ENCODE measurements around the gene ANLN.
"Not testable (repeated sequence)": the region's sequence is repeated elsewhere in the genome, so short reads cannot be mapped to it uniquely, and the experiment has no call there.

The ANLN gene

GRCh38 chr7:36456138-36456537, 66.5 kb downstream of the ANLN start:
- DNase-seq (ENCODE audit: low spot score), result no peak
- TF ChIP-seq, protein P1, sequence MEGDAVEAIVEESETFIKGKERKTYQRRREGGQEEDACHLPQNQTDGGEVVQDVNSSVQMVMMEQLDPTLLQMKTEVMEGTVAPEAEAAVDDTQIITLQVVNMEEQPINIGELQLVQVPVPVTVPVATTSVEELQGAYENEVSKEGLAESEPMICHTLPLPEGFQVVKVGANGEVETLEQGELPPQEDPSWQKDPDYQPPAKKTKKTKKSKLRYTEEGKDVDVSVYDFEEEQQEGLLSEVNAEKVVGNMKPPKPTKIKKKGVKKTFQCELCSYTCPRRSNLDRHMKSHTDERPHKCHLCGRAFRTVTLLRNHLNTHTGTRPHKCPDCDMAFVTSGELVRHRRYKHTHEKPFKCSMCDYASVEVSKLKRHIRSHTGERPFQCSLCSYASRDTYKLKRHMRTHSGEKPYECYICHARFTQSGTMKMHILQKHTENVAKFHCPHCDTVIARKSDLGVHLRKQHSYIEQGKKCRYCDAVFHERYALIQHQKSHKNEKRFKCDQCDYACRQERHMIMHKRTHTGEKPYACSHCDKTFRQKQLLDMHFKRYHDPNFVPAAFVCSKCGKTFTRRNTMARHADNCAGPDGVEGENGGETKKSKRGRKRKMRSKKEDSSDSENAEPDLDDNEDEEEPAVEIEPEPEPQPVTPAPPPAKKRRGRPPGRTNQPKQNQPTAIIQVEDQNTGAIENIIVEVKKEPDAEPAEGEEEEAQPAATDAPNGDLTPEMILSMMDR (IDR thresholded peaks at IDR 0.05; ENCODE audit: extremely low read depth, missing control alignments), result no peak

- DNase-seq (ENCODE audit: low spot score), result no peak
- TF ChIP-seq, protein P1 (IDR thresholded peaks at IDR 0.05; ENCODE audit: extremely low read depth, missing control alignments), result no peak
These were observed 66.9 kb downstream of the ANLN start for GRCh38 chr7:36456548-36456947.

- no peak for DNase-seq (ENCODE audit: low spot score)
- TF ChIP-seq, protein P1 (IDR thresholded peaks at IDR 0.05; ENCODE audit: extremely low read depth, missing control alignments), result no peak
These were observed 69.7 kb downstream of the ANLN start for GRCh38 chr7:36459236-36459960.

- no peak for DNase-seq (ENCODE audit: low spot score)
- TF ChIP-seq, protein P1 (IDR thresholded peaks at IDR 0.05; ENCODE audit: extremely low read depth, missing control alignments), result no peak
These were observed 71.3 kb downstream of the ANLN start for GRCh38 chr7:36460811-36461429.

- TF ChIP-seq, protein P1 (IDR thresholded peaks at IDR 0.05; ENCODE audit: extremely low read depth, missing control alignments), result no peak
These were observed 73.0 kb downstream of the ANLN start for GRCh38 chr7:36462551-36463137.

DNA sequence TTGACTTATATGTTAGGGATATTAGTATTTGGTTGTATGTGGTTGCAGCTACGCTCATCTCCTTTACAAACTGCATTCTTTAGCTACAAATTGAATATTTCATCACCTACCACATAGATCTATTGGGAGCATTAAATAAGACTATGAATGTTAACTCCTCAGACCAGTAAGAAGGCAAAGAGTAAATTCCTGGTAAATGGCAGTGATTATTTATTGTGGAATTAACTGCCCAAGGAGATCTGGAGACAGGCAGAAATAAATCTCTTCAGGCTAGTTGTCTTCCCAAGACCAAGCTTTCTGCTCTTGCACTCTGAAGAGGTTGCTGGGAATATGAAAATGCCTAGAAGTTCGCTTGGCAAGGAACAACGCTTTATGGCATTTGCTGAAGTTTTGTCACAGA, 74.6 kb downstream of the ANLN start:
- no peak for DNase-seq (ENCODE audit: low spot score)
- TF ChIP-seq, protein P1 (IDR thresholded peaks at IDR 0.05; ENCODE audit: extremely low read depth, missing control alignments), result no peak

More at GRCh38 chr7:36462551-36463137, 73.0 kb downstream of the ANLN start:
- DNase-seq (ENCODE audit: low spot score), result no peak

DNA sequence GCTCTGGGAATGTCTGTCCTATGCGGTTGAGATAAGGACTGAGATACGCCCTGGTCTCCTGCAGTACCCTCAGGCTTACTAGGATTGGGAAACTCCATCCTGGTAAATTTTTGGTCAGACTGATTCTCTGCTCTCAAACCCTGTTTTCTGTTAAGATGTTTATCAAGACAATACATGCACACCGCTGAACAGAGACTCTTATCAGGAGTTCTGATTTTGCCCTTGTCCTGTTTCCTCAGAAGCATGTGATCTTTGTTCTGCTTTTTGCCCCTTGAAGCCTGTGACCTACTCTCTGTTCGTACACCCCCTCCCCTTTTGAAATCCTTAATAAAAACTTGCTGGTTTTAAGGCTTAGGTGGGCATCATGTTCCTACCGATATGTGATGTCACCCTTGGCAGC, 76.3 kb downstream of the ANLN start:
- not testable (repeated sequence) for DNase-seq (ENCODE audit: low spot score)

Data from GM20000 (cell line).